SK-N-SH (cell line): ENCODE data around the gene RTN3.

Source experiments
- CTCF ChIP-seq: fragments of 200-600 bp; sonication (generic); IDR thresholded peaks from 2 replicates; pipeline ENCODE4 v1.6.1; 2017; ENCODE audit warnings: antibody characterized with exemption, mild to moderate bottlenecking, moderate library complexity
- FOSL2 ChIP-seq: IDR thresholded peaks from 2 replicates; pipeline ENCODE4 v1.4.0; 2012; ENCODE audit warnings: low read depth, mild to moderate bottlenecking, moderate library complexity, borderline replicate concordance
- RXRA ChIP-seq: IDR thresholded peaks from 2 replicates; pipeline ENCODE4 v1.4.0; 2012; ENCODE audit warnings: low read depth, mild to moderate bottlenecking, borderline replicate concordance
- SMC3 ChIP-seq: IDR thresholded peaks from 2 replicates; pipeline ENCODE4 v1.6.1; 2012; ENCODE audit warnings: low read depth, low read length, improper control_type of control experiment

DNA sequence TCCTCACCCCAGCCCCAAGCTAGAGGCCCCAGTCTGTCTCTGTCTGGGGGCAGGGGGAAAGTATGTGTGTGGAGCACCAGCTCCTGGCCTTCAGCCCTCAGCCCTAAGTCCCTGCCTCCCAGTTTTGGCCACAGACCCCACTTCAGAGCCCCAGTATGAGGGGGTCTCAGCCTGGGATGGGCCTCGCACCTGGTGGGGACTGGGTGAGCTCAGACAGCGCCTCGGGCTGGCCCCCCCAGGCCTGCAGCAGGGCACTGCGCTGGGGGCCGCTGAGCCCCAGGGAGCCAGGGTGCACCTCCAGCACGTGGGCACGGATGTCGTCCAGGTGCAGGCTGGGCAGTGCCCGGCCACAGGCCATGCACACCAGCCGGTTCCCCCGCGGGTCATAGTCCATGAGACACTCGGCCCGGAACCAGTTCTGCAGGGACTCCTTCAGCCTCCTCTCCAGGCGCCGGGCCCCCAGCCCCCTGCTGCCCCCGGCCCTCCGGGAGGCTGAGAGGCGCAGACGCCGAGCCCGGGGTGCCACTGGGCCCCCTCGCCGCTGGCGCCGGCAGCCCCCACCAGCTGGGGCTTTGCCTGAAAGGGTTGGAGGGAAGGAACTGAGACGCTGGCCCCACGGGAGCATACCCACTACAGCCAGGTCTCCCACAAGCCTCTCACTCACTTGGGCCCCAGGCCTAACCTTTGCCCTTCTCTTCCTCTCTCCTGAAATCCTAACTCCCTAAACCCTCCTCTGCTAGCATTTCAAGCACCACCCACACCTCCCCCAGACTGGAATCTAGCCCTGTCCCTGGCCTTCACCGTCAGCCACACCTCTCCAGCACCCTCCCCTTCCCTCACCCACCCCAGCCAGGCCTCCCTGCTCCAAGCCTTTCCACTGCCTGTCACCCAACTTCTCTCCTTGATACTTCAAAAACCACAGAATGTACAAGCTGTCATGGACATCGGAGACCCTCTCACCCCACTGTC lies 83.7 kb downstream of the RTN3 start:
- TF ChIP-seq CTCF (no peak), RXRA (no peak), SMC3 (no peak), FOSL2 (no peak)
